ENCODE data around the gene DNAH6. TPM values are rescaled to one million over a fixed set of nuclear protein-coding genes. Genes with fewer than 3 reads are reported as not detected.

The DNAH6 gene
- total RNA-seq, 1 experiment from 2014 or later = 0.39 TPM

- peaks cover 27% of the 10 kb centered on the region for H3K9me3 Mint-ChIP-seq
- 0 out of 2 replicates have a peak, but pooled peaks cover 4% of the 10 kb centered on the region for H3K36me3 Mint-ChIP-seq
- no peak overlapping the region for H3K4me3 Mint-ChIP-seq
- ChIA-PET CTCF (interaction anchor here (0.6 kb wide), 1 partner anchor 223 kb away, joined by 3 read pairs; no protein-coding TSS in a partner anchor), POLR2A (no interaction called here)
- H3K4me1 Mint-ChIP-seq = no peaks in the 10 kb centered on the region
- no peak for TF ChIP-seq ZNF317 (CRISPR knock-in tag; IDR thresholded peaks at IDR 0.05; ENCODE audit: borderline replicate concordance, low read depth)
- TF ChIP-seq, protein P1, sequence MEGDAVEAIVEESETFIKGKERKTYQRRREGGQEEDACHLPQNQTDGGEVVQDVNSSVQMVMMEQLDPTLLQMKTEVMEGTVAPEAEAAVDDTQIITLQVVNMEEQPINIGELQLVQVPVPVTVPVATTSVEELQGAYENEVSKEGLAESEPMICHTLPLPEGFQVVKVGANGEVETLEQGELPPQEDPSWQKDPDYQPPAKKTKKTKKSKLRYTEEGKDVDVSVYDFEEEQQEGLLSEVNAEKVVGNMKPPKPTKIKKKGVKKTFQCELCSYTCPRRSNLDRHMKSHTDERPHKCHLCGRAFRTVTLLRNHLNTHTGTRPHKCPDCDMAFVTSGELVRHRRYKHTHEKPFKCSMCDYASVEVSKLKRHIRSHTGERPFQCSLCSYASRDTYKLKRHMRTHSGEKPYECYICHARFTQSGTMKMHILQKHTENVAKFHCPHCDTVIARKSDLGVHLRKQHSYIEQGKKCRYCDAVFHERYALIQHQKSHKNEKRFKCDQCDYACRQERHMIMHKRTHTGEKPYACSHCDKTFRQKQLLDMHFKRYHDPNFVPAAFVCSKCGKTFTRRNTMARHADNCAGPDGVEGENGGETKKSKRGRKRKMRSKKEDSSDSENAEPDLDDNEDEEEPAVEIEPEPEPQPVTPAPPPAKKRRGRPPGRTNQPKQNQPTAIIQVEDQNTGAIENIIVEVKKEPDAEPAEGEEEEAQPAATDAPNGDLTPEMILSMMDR (IDR thresholded peaks at IDR 0.05) = no peak
- TF ChIP-seq NR2C2 (CRISPR knock-in tag; IDR thresholded peaks at IDR 0.05) = no peak
- TF ChIP-seq, protein P2, sequence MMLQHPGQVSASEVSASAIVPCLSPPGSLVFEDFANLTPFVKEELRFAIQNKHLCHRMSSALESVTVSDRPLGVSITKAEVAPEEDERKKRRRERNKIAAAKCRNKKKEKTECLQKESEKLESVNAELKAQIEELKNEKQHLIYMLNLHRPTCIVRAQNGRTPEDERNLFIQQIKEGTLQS (CRISPR knock-in tag; conservative IDR thresholded peaks at IDR 0.05) = no peak
- TF ChIP-seq, protein P3, sequence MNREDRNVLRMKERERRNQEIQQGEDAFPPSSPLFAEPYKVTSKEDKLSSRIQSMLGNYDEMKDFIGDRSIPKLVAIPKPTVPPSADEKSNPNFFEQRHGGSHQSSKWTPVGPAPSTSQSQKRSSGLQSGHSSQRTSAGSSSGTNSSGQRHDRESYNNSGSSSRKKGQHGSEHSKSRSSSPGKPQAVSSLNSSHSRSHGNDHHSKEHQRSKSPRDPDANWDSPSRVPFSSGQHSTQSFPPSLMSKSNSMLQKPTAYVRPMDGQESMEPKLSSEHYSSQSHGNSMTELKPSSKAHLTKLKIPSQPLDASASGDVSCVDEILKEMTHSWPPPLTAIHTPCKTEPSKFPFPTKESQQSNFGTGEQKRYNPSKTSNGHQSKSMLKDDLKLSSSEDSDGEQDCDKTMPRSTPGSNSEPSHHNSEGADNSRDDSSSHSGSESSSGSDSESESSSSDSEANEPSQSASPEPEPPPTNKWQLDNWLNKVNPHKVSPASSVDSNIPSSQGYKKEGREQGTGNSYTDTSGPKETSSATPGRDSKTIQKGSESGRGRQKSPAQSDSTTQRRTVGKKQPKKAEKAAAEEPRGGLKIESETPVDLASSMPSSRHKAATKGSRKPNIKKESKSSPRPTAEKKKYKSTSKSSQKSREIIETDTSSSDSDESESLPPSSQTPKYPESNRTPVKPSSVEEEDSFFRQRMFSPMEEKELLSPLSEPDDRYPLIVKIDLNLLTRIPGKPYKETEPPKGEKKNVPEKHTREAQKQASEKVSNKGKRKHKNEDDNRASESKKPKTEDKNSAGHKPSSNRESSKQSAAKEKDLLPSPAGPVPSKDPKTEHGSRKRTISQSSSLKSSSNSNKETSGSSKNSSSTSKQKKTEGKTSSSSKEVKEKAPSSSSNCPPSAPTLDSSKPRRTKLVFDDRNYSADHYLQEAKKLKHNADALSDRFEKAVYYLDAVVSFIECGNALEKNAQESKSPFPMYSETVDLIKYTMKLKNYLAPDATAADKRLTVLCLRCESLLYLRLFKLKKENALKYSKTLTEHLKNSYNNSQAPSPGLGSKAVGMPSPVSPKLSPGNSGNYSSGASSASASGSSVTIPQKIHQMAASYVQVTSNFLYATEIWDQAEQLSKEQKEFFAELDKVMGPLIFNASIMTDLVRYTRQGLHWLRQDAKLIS (CRISPR knock-in tag; IDR thresholded peaks at IDR 0.05; ENCODE audit: borderline replicate concordance) = no peak
- no peak for TF ChIP-seq ATF2 (CRISPR knock-in tag; IDR thresholded peaks at IDR 0.05; ENCODE audit: borderline replicate concordance, low read depth)
- TF ChIP-seq FOXJ3 (CRISPR knock-in tag; IDR thresholded peaks at IDR 0.05; ENCODE audit: borderline replicate concordance) = no peak
- TF ChIP-seq SMAD3 (CRISPR knock-in tag; IDR thresholded peaks at IDR 0.05; ENCODE audit: borderline replicate concordance) = no peak
- no peak for TF ChIP-seq E2F4 (CRISPR knock-in tag; IDR thresholded peaks at IDR 0.05; ENCODE audit: borderline replicate concordance, low read depth)
- TF ChIP-seq ZNF532 (CRISPR knock-in tag; IDR thresholded peaks at IDR 0.05; ENCODE audit: borderline replicate concordance) = no peak
- TF ChIP-seq OVOL2 (CRISPR knock-in tag; IDR thresholded peaks at IDR 0.05; ENCODE audit: borderline replicate concordance) = no peak
- TF ChIP-seq TP53 (CRISPR knock-in tag; IDR thresholded peaks at IDR 0.05) = no peak
- ATAC-seq = no peak
- H3K27me3 Mint-ChIP-seq (ENCODE audit: low read depth) = no peaks in the 10 kb centered on the region
- H3K27ac Mint-ChIP-seq = no peak overlapping the region
- no peak for DNase-seq (ENCODE audit: low spot score)
These were observed 186.6 kb downstream of the DNAH6 start for GRCh38 chr2:84702941-84703340.

Data from WTC11 (cell line).